Gastroesophageal sphincter (tissue), 4 donors: ENCODE data around the gene PLAAT5. TPM values are rescaled to one million over a fixed set of nuclear protein-coding genes. Genes with fewer than 3 reads are reported as not detected.
A peak's percentile ranks its signal among the peaks of the same experiment; 100 is the strongest.

Source experiments
- ATAC-seq: fragments of 150-250 bp; one replicate; pipeline ENCODE4 v1.9.1; 2016; ENCODE audit warnings: mild to moderate bottlenecking, moderate library complexity
- H3K27ac ChIP-seq, 4 donors: fragments of 200-600 bp; sonication (generic) in 3 of 4; 1 replicate in 3 of 4; 2 replicates in 1 of 4; pipeline ENCODE4 v1.5.1; 2016 to 2019
- H3K27me3 ChIP-seq: fragments of 200-600 bp; sonication (generic); one replicate; pipeline ENCODE4 v1.5.1; 2019
- H3K36me3 ChIP-seq, 2 donors: fragments of 200-600 bp; sonication (generic); one replicate each; pipeline ENCODE4 v1.5.1; 2019; ENCODE audit warnings: control low read depth in 1 of 2
- H3K4me1 ChIP-seq, 3 donors: fragments of 200-600 bp; sonication (generic); 1 replicate in 2 of 3; 2 replicates in 1 of 3; pipeline ENCODE4 v1.5.1; 2016 to 2019; ENCODE audit warnings: control low read depth in 2 of 3
- H3K4me3 ChIP-seq, 2 donors: fragments of 200-600 bp; sonication (generic); one replicate each; pipeline ENCODE4 v1.5.1; 2019; ENCODE audit warnings: mild to moderate bottlenecking in 1 of 2, moderate library complexity in 1 of 2
- H3K9me3 ChIP-seq, 3 donors: fragments of 200-600 bp; sonication (generic); one replicate each; pipeline ENCODE4 v1.5.1; 2017 to 2019; ENCODE audit warnings: control low read depth in 2 of 3
- EP300 ChIP-seq: sonication (generic); formaldehyde crosslinking; IDR thresholded peaks from one replicate; pipeline ENCODE4 v1.6.1; 2017; ENCODE audit warnings: antibody characterized with exemption, mild to moderate bottlenecking
- POLR2A ChIP-seq, 2 donors: fragments of 450-650 bp; IDR thresholded peaks; one replicate each; pipeline ENCODE4 v1.6.1; 2017; ENCODE audit warnings: antibody characterized with exemption in 2 of 2, mild to moderate bottlenecking in 2 of 2, moderate library complexity in 1 of 2
- POLR2AphosphoS5 ChIP-seq: sonication (generic); formaldehyde crosslinking; IDR thresholded peaks from one replicate; pipeline ENCODE4 v1.6.1; 2017; ENCODE audit warnings: antibody characterized with exemption
- WGBS, 2 donors: methylation state at CpG; one replicate each; pipeline ENCODE4 v1.1.5; 2018; ENCODE audit warnings: low coverage in 1 of 2; 5-methylcytosine and 5-hydroxymethylcytosine counted together
- total RNA-seq, 4 donors: library from RNA; depleted of rRNA; stranded (reverse); fragments of >200 nt; gene quantifications; one replicate each; pipeline ENCODE4 v1.1.0, GENCODE V29; 2016
- TF ChIP-seq, protein P1 (sequence below), 4 experiments: fragments of 200-600 bp in 2 of 4; fragments of 450-650 bp in 2 of 4; sonication (generic) in 1 of 4; IDR thresholded peaks; one replicate each; pipeline ENCODE4 v1.5.1; 2017 to 2019; ENCODE audit warnings: antibody characterized with exemption in 4 of 4, mild to moderate bottlenecking in 2 of 4, moderate library complexity in 2 of 4

Gene PLAAT5
- total RNA-seq: 1 to 10 TPM; 3.4 to 8.3 (median 5.5) TPM

GRCh38 chr11:63490551-63491239 is at the start of gene PLAAT5:
TSS of gene PLAAT5 (minus strand) at chr11:63491167. CDS start at chr11:63491034, 133 bp downstream.
- Histone ChIP-seq H3K27ac (peak within 1 kb of the TSS; percentile 82 to 93 (median 90)), H3K9me3 (peaks cover 0 to under 1% (median 0%) of the 10 kb centered on the region in 3 donors), H3K27me3 (no peaks in the 10 kb centered on the region), H3K36me3 (no peaks in the 10 kb centered on the region), H3K4me1 (peaks cover 7 to 38% (median 11%) of the 10 kb centered on the region in 3 donors), H3K4me3 (peak within 1 kb of the TSS; percentile 70 to 93)
- TF ChIP-seq POLR2A (IDR thresholded peaks at IDR 0.05): peak in 1 of 2 donors; percentile 56
- no peak for TF ChIP-seq EP300
- TF ChIP-seq, protein P1, sequence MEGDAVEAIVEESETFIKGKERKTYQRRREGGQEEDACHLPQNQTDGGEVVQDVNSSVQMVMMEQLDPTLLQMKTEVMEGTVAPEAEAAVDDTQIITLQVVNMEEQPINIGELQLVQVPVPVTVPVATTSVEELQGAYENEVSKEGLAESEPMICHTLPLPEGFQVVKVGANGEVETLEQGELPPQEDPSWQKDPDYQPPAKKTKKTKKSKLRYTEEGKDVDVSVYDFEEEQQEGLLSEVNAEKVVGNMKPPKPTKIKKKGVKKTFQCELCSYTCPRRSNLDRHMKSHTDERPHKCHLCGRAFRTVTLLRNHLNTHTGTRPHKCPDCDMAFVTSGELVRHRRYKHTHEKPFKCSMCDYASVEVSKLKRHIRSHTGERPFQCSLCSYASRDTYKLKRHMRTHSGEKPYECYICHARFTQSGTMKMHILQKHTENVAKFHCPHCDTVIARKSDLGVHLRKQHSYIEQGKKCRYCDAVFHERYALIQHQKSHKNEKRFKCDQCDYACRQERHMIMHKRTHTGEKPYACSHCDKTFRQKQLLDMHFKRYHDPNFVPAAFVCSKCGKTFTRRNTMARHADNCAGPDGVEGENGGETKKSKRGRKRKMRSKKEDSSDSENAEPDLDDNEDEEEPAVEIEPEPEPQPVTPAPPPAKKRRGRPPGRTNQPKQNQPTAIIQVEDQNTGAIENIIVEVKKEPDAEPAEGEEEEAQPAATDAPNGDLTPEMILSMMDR (IDR thresholded peaks at IDR 0.05): peak in 1 of 4 experiments; percentile 14
- peak; percentile 70 for TF ChIP-seq POLR2AphosphoS5
- peak; percentile 83 for ATAC-seq
- 0 to 26% methylated on average over 2 to 14 of the region's 60 CpGs for WGBS, 2 donors

- Histone ChIP-seq H3K4me1 (peaks cover 6 to 44% (median 18%) of the 10 kb centered on the region in 3 donors), H3K27ac (peak overlapping the region; percentile 75 to 96 (median 90)), H3K36me3 (peaks cover 0 to 17% of the 10 kb centered on the region in 2 donors), H3K4me3 (peak overlapping the region; percentile 29 to 54), H3K9me3 (no peaks in the 10 kb centered on the region), H3K27me3 (no peaks in the 10 kb centered on the region)
- peak; percentile 90 for ATAC-seq
- peak; percentile 81 for TF ChIP-seq POLR2AphosphoS5
- TF ChIP-seq, protein P1 (IDR thresholded peaks at IDR 0.05): no peak
- WGBS, 2 donors: 0 to 10% methylated on average over 2 of the region's 8 CpGs
Measured at GRCh38 chr11:63537293-63538101, 46.5 kb upstream of the PLAAT5 start.

GRCh38 chr11:63536669-63537292 is 45.8 kb upstream of the PLAAT5 start, which contains the start of gene PLAAT4:
TSS of gene PLAAT4 (plus strand) at chr11:63536808. CDS start at chr11:63536869, 61 bp downstream.
- WGBS, 2 donors: 0 to 6% methylated on average over 2 to 6 of the region's 10 CpGs
- TF ChIP-seq POLR2A (IDR thresholded peaks at IDR 0.05) (no peak), EP300 (no peak), POLR2AphosphoS5 (peak; percentile 48)
- TF ChIP-seq, protein P1 (IDR thresholded peaks at IDR 0.05): peak in 1 of 4 experiments; percentile 28
- Histone ChIP-seq H3K4me1 (peaks cover 6 to 44% (median 18%) of the 10 kb centered on the region in 3 donors), H3K27me3 (no peaks in the 10 kb centered on the region), H3K36me3 (peaks cover 0 to 17% of the 10 kb centered on the region in 2 donors), H3K9me3 (no peaks in the 10 kb centered on the region), H3K27ac (peak within 1 kb of the TSS; percentile 75 to 96 (median 90)), H3K4me3 (peak within 1 kb of the TSS; percentile 29 to 54)
- ATAC-seq: peak; percentile 32

GRCh38 chr11:63535734-63536133 is 44.8 kb upstream of the PLAAT5 start:
- H3K4me3 ChIP-seq: no peak overlapping the region
- no peaks in the 10 kb centered on the region for H3K9me3 ChIP-seq
- H3K4me1 ChIP-seq: peaks cover 6 to 51% (median 18%) of the 10 kb centered on the region in 3 donors
- H3K27me3 ChIP-seq: no peaks in the 10 kb centered on the region
- TF ChIP-seq POLR2A (IDR thresholded peaks at IDR 0.05): no peak
- no peak for TF ChIP-seq POLR2AphosphoS5
- TF ChIP-seq, protein P1 (IDR thresholded peaks at IDR 0.05): no peak
- no peak for TF ChIP-seq EP300
- 80% methylated on average over 1 of the region's 1 CpG; no CpG with 5 or more reads in 1 of the 2 donors for WGBS, 2 donors
- H3K36me3 ChIP-seq: peaks cover 0 to 17% of the 10 kb centered on the region in 2 donors
- no peak for ATAC-seq
- peak overlapping the region; percentile 75 to 96 (median 90) for H3K27ac ChIP-seq
